Measurements from ENCODE around the gene ZNF592.

The ZNF592 gene

GRCh38 chr15:84797212-84797611 is 48.8 kb downstream of the ZNF592 start:
- no peak overlapping the region for H3K4me3 Mint-ChIP-seq
- no peak overlapping the region for H3K27ac Mint-ChIP-seq
- intact Hi-C loops (cut with micrococcal nuclease) = no loop called here
- no peaks in the 10 kb centered on the region for H3K27me3 Mint-ChIP-seq
- H3K36me3 Mint-ChIP-seq (ENCODE audit: low read depth) = peaks cover 96% of the 10 kb centered on the region
- no peaks in the 10 kb centered on the region for H3K9me3 Mint-ChIP-seq
- H3K4me1 Mint-ChIP-seq (ENCODE audit: low read depth) = no peaks in the 10 kb centered on the region

- no peak overlapping the region for H3K27ac Mint-ChIP-seq
- H3K9me3 Mint-ChIP-seq = no peaks in the 10 kb centered on the region
- peaks cover 96% of the 10 kb centered on the region for H3K36me3 Mint-ChIP-seq (ENCODE audit: low read depth)
- no peaks in the 10 kb centered on the region for H3K4me1 Mint-ChIP-seq (ENCODE audit: low read depth)
- intact Hi-C loops (cut with micrococcal nuclease) = no loop called here
- no peak overlapping the region for H3K4me3 Mint-ChIP-seq
- H3K27me3 Mint-ChIP-seq = no peaks in the 10 kb centered on the region
Observed at GRCh38 chr15:84797801-84798200, 49.4 kb downstream of the ZNF592 start.

GRCh38 chr15:84798436-84798946 is 50.1 kb downstream of the ZNF592 start:
- intact Hi-C loops (cut with micrococcal nuclease) = no loop called here
- H3K36me3 Mint-ChIP-seq (ENCODE audit: low read depth) = peaks cover 96% of the 10 kb centered on the region
- no peaks in the 10 kb centered on the region for H3K4me1 Mint-ChIP-seq (ENCODE audit: low read depth)
- no peaks in the 10 kb centered on the region for H3K27me3 Mint-ChIP-seq
- no peaks in the 10 kb centered on the region for H3K9me3 Mint-ChIP-seq
- H3K27ac Mint-ChIP-seq = no peak overlapping the region
- H3K4me3 Mint-ChIP-seq = no peak overlapping the region

- Mint-ChIP-seq H3K27me3 (no peaks in the 10 kb centered on the region), H3K27ac (no peak overlapping the region), H3K9me3 (no peaks in the 10 kb centered on the region), H3K4me3 (no peak overlapping the region), H3K4me1 (ENCODE audit: low read depth) (no peaks in the 10 kb centered on the region), H3K36me3 (ENCODE audit: low read depth) (peaks cover 94% of the 10 kb centered on the region)
- intact Hi-C loops (cut with micrococcal nuclease) = no loop called here
Observed at GRCh38 chr15:84799511-84800187, 51.3 kb downstream of the ZNF592 start.

GRCh38 chr15:84800365-84800806 is 52.0 kb downstream of the ZNF592 start:
- H3K27me3 Mint-ChIP-seq = no peaks in the 10 kb centered on the region
- no peak overlapping the region for H3K27ac Mint-ChIP-seq
- H3K4me3 Mint-ChIP-seq = no peak overlapping the region
- H3K4me1 Mint-ChIP-seq (ENCODE audit: low read depth) = no peaks in the 10 kb centered on the region
- no peaks in the 10 kb centered on the region for H3K9me3 Mint-ChIP-seq
- intact Hi-C loops (cut with micrococcal nuclease) = no loop called here
- H3K36me3 Mint-ChIP-seq (ENCODE audit: low read depth) = peaks cover 96% of the 10 kb centered on the region

- intact Hi-C loops (cut with micrococcal nuclease) = no loop called here
- peaks cover 65% of the 10 kb centered on the region for H3K36me3 Mint-ChIP-seq (ENCODE audit: low read depth)
- H3K4me1 Mint-ChIP-seq (ENCODE audit: low read depth) = peaks cover 7% of the 10 kb centered on the region
- no peak overlapping the region for H3K4me3 Mint-ChIP-seq
- no peak overlapping the region for H3K27ac Mint-ChIP-seq
- H3K27me3 Mint-ChIP-seq = no peaks in the 10 kb centered on the region
- no peaks in the 10 kb centered on the region for H3K9me3 Mint-ChIP-seq
Observed at GRCh38 chr15:84804005-84804900, 55.9 kb downstream of the ZNF592 start.

GRCh38 chr15:84805221-84805620 is 56.8 kb downstream of the ZNF592 start:
- Mint-ChIP-seq H3K9me3 (no peaks in the 10 kb centered on the region), H3K4me1 (ENCODE audit: low read depth) (peaks cover 7% of the 10 kb centered on the region), H3K27ac (no peak overlapping the region), H3K27me3 (no peaks in the 10 kb centered on the region), H3K4me3 (no peak overlapping the region), H3K36me3 (ENCODE audit: low read depth) (peaks cover 62% of the 10 kb centered on the region)
- intact Hi-C loops (cut with micrococcal nuclease) = no loop called here

GRCh38 chr15:84807228-84807627 is 58.8 kb downstream of the ZNF592 start:
- no peaks in the 10 kb centered on the region for H3K9me3 Mint-ChIP-seq
- H3K27me3 Mint-ChIP-seq = no peaks in the 10 kb centered on the region
- H3K4me3 Mint-ChIP-seq = no peak overlapping the region
- peaks cover 20% of the 10 kb centered on the region for H3K4me1 Mint-ChIP-seq (ENCODE audit: low read depth)
- H3K36me3 Mint-ChIP-seq (ENCODE audit: low read depth) = peaks cover 48% of the 10 kb centered on the region
- intact Hi-C loops (cut with micrococcal nuclease) = no loop called here
- H3K27ac Mint-ChIP-seq = no peak overlapping the region

- Mint-ChIP-seq H3K27me3 (no peaks in the 10 kb centered on the region), H3K36me3 (ENCODE audit: low read depth) (peaks cover 28% of the 10 kb centered on the region), H3K27ac (no peak overlapping the region), H3K4me1 (ENCODE audit: low read depth) (peaks cover 32% of the 10 kb centered on the region), H3K9me3 (no peaks in the 10 kb centered on the region), H3K4me3 (no peak overlapping the region)
- intact Hi-C loops (cut with micrococcal nuclease) = no loop called here
Observed at GRCh38 chr15:84810073-84810840, 61.9 kb downstream of the ZNF592 start.

- Mint-ChIP-seq H3K27me3 (peaks cover 3% of the 10 kb centered on the region), H3K36me3 (ENCODE audit: low read depth) (peaks cover 28% of the 10 kb centered on the region), H3K9me3 (no peaks in the 10 kb centered on the region), H3K4me1 (ENCODE audit: low read depth) (peaks cover 41% of the 10 kb centered on the region), H3K27ac (no peak overlapping the region), H3K4me3 (no peak overlapping the region)
- intact Hi-C loops (cut with micrococcal nuclease) = no loop called here
Observed at GRCh38 chr15:84811151-84811550, 62.8 kb downstream of the ZNF592 start.

- Mint-ChIP-seq H3K4me3 (no peak overlapping the region), H3K36me3 (ENCODE audit: low read depth) (peaks cover 28% of the 10 kb centered on the region), H3K9me3 (no peaks in the 10 kb centered on the region), H3K27ac (peak overlapping the region; percentile 34), H3K4me1 (ENCODE audit: low read depth) (peaks cover 48% of the 10 kb centered on the region), H3K27me3 (peaks cover 7% of the 10 kb centered on the region)
- intact Hi-C loops (cut with micrococcal nuclease) = no loop called here
Observed at GRCh38 chr15:84811828-84812227, 63.4 kb downstream of the ZNF592 start.

- no peaks in the 10 kb centered on the region for H3K9me3 Mint-ChIP-seq
- peaks cover 12% of the 10 kb centered on the region for H3K27me3 Mint-ChIP-seq
- peaks cover 45% of the 10 kb centered on the region for H3K4me1 Mint-ChIP-seq (ENCODE audit: low read depth)
- intact Hi-C loops (cut with micrococcal nuclease) = no loop called here
- H3K4me3 Mint-ChIP-seq = no peak overlapping the region
- peaks cover 28% of the 10 kb centered on the region for H3K36me3 Mint-ChIP-seq (ENCODE audit: low read depth)
- no peak overlapping the region for H3K27ac Mint-ChIP-seq
Observed at GRCh38 chr15:84812842-84813241, 64.5 kb downstream of the ZNF592 start.

GRCh38 chr15:84813435-84813834 is 65.0 kb downstream of the ZNF592 start:
- no peak overlapping the region for H3K27ac Mint-ChIP-seq
- H3K36me3 Mint-ChIP-seq (ENCODE audit: low read depth) = peaks cover 28% of the 10 kb centered on the region
- peaks cover 14% of the 10 kb centered on the region for H3K27me3 Mint-ChIP-seq
- H3K4me3 Mint-ChIP-seq = no peak overlapping the region
- no peaks in the 10 kb centered on the region for H3K9me3 Mint-ChIP-seq
- peaks cover 51% of the 10 kb centered on the region for H3K4me1 Mint-ChIP-seq (ENCODE audit: low read depth)
- intact Hi-C loops (cut with micrococcal nuclease) = no loop called here

- H3K9me3 Mint-ChIP-seq = no peaks in the 10 kb centered on the region
Observed at GRCh38 chr15:84813931-84814330, 65.5 kb downstream of the ZNF592 start.

More at GRCh38 chr15:84813931-84814330, 65.5 kb downstream of the ZNF592 start:
- intact Hi-C loops (cut with micrococcal nuclease) = no loop called here
- H3K36me3 Mint-ChIP-seq (ENCODE audit: low read depth) = peaks cover 24% of the 10 kb centered on the region
- H3K4me3 Mint-ChIP-seq = no peak overlapping the region
- peaks cover 16% of the 10 kb centered on the region for H3K27me3 Mint-ChIP-seq
- peak overlapping the region; percentile 88 for H3K27ac Mint-ChIP-seq
- H3K4me1 Mint-ChIP-seq (ENCODE audit: low read depth) = peaks cover 51% of the 10 kb centered on the region

Measured in dendritic cell treated with granulocyte-macrophage colony-stimulating factor and Interleukin-4, amounts not matched to agents 40 ng/mL and 50 ng/mL, for 4 days (primary cell).